ENCODE measurements around the gene HSFY1.
"Not testable (repeated sequence)": the region's sequence is repeated elsewhere in the genome, so short reads cannot be mapped to it uniquely, and the experiment has no call there.

GRCh38 chrY:18565915-18566314 is 19.4 kb downstream of the HSFY1 start:
- TF ChIP-seq, protein P1, sequence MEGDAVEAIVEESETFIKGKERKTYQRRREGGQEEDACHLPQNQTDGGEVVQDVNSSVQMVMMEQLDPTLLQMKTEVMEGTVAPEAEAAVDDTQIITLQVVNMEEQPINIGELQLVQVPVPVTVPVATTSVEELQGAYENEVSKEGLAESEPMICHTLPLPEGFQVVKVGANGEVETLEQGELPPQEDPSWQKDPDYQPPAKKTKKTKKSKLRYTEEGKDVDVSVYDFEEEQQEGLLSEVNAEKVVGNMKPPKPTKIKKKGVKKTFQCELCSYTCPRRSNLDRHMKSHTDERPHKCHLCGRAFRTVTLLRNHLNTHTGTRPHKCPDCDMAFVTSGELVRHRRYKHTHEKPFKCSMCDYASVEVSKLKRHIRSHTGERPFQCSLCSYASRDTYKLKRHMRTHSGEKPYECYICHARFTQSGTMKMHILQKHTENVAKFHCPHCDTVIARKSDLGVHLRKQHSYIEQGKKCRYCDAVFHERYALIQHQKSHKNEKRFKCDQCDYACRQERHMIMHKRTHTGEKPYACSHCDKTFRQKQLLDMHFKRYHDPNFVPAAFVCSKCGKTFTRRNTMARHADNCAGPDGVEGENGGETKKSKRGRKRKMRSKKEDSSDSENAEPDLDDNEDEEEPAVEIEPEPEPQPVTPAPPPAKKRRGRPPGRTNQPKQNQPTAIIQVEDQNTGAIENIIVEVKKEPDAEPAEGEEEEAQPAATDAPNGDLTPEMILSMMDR (IDR thresholded peaks at IDR 0.05) = not testable (repeated sequence)
- TF ChIP-seq POLR2A (IDR thresholded peaks at IDR 0.05) = not testable (repeated sequence)
